ENCODE measurements around the gene MRTFA. TPM values are rescaled to one million over a fixed set of nuclear protein-coding genes. Genes with fewer than 3 reads are reported as not detected.

Gene MRTFA
- total RNA-seq, 3 donors from 2014 or later, result 32.4 to 45.3 (median 35.0) TPM

GRCh38 chr22:40426594-40427333 is 209.8 kb downstream of the MRTFA start:
- no peaks in the 10 kb centered on the region for H3K36me3 ChIP-seq (ENCODE audit: low read depth)
- no peak for TF ChIP-seq CTCF (IDR thresholded peaks at IDR 0.05)
- H3K4me1 ChIP-seq (ENCODE audit: low read depth), result no peaks in the 10 kb centered on the region
- intact Hi-C loops (cut with DNase I, micrococcal nuclease), result no loop called here
- H3K4me3 ChIP-seq, result no peak overlapping the region
- H3K9me3 ChIP-seq, result no peaks in the 10 kb centered on the region
- ATAC-seq (no peak), DNase-seq (no peak)

- no peaks in the 10 kb centered on the region for H3K36me3 ChIP-seq (ENCODE audit: low read depth)
- H3K9me3 ChIP-seq, result no peaks in the 10 kb centered on the region
- no peaks in the 10 kb centered on the region for H3K4me1 ChIP-seq (ENCODE audit: low read depth)
- ATAC-seq (no peak), DNase-seq (no peak)
- H3K4me3 ChIP-seq, result no peak overlapping the region
- intact Hi-C loops (cut with DNase I, micrococcal nuclease), result no loop called here
- TF ChIP-seq CTCF (IDR thresholded peaks at IDR 0.05), result no peak
These were observed 211.4 kb downstream of the MRTFA start for GRCh38 chr22:40425082-40425481.

- H3K4me3 ChIP-seq, result no peak overlapping the region
- no peaks in the 10 kb centered on the region for H3K36me3 ChIP-seq (ENCODE audit: low read depth)
- intact Hi-C loops (cut with DNase I, micrococcal nuclease), result no loop called here
- no peaks in the 10 kb centered on the region for H3K4me1 ChIP-seq (ENCODE audit: low read depth)
- no peaks in the 10 kb centered on the region for H3K9me3 ChIP-seq
- DNase-seq (no peak), ATAC-seq (no peak)
- no peak for TF ChIP-seq CTCF (IDR thresholded peaks at IDR 0.05)
These were observed 212.5 kb downstream of the MRTFA start for GRCh38 chr22:40423882-40424640.

GRCh38 chr22:40423310-40423688 is 213.2 kb downstream of the MRTFA start:
- H3K9me3 ChIP-seq, result no peaks in the 10 kb centered on the region
- ATAC-seq, result no peak
- H3K36me3 ChIP-seq (ENCODE audit: low read depth), result no peaks in the 10 kb centered on the region
- no peak overlapping the region for H3K4me3 ChIP-seq
- no peak for DNase-seq
- no peak for TF ChIP-seq CTCF (IDR thresholded peaks at IDR 0.05)
- intact Hi-C loops (cut with DNase I, micrococcal nuclease), result no loop called here
- no peaks in the 10 kb centered on the region for H3K4me1 ChIP-seq (ENCODE audit: low read depth)

- no peak for TF ChIP-seq CTCF (IDR thresholded peaks at IDR 0.05)
- Histone ChIP-seq H3K4me3 (no peak overlapping the region), H3K9me3 (no peaks in the 10 kb centered on the region), H3K4me1 (ENCODE audit: low read depth) (no peaks in the 10 kb centered on the region), H3K36me3 (ENCODE audit: low read depth) (no peaks in the 10 kb centered on the region)
- ATAC-seq (peak; percentile 4), DNase-seq (no peak)
- intact Hi-C loops (cut with DNase I, micrococcal nuclease), result no loop called here
These were observed 213.8 kb downstream of the MRTFA start for GRCh38 chr22:40422558-40423309.

All from mucosa of descending colon (tissue), 3 donors.